ENCODE results near the gene LRRC1.

Gene LRRC1

GRCh38 chr6:53818858-53819609 lies 24.2 kb downstream of the LRRC1 start:
- no peak for DNase-seq

GRCh38 chr6:53822401-53823125 lies 27.8 kb downstream of the LRRC1 start:
- no peak for DNase-seq

GRCh38 chr6:53824714-53825113 lies 29.9 kb downstream of the LRRC1 start:
- DNase-seq = no peak

GRCh38 chr6:53825532-53826321 lies 30.9 kb downstream of the LRRC1 start:
- DNase-seq = no peak

GRCh38 chr6:53827531-53827930 lies 32.7 kb downstream of the LRRC1 start:
- no peak for DNase-seq

GRCh38 chr6:53828215-53828614 lies 33.4 kb downstream of the LRRC1 start:
- no peak for DNase-seq

GRCh38 chr6:53828966-53829697 lies 34.3 kb downstream of the LRRC1 start:
- DNase-seq = no peak

- no peak for DNase-seq
Observed at GRCh38 chr6:53829698-53830221, 35.0 kb downstream of the LRRC1 start.

- no peak for DNase-seq
Observed at GRCh38 chr6:53830366-53830765, 35.6 kb downstream of the LRRC1 start.

- no peak for DNase-seq
Observed at GRCh38 chr6:53831081-53831869, 36.5 kb downstream of the LRRC1 start.

- no peak for DNase-seq
Observed at GRCh38 chr6:53831936-53832660, 37.3 kb downstream of the LRRC1 start.

GRCh38 chr6:53833155-53833554 lies 38.4 kb downstream of the LRRC1 start:
- DNase-seq = no peak

GRCh38 chr6:53834132-53834531 lies 39.3 kb downstream of the LRRC1 start:
- no peak for DNase-seq

- DNase-seq = no peak
Observed at GRCh38 chr6:53837865-53838769, 43.3 kb downstream of the LRRC1 start.

- DNase-seq = no peak
Observed at GRCh38 chr6:53840027-53840426, 45.2 kb downstream of the LRRC1 start.

GRCh38 chr6:53845280-53846195 lies 50.7 kb downstream of the LRRC1 start:
- no peak for DNase-seq

GRCh38 chr6:53846250-53846649 lies 51.4 kb downstream of the LRRC1 start:
- DNase-seq = no peak

GRCh38 chr6:53847796-53848314 lies 53.0 kb downstream of the LRRC1 start:
- DNase-seq = no peak

GRCh38 chr6:53850527-53850926 lies 55.7 kb downstream of the LRRC1 start:
- DNase-seq = no peak
